ENCODE results near the gene TCF12.

TCF12 gene

GRCh38 chr15:57296473-57297162, 378.2 kb downstream of the TCF12 start:
- no peak overlapping the region for H3K9ac ChIP-seq

GRCh38 chr15:57297163-57297593, 378.7 kb downstream of the TCF12 start:
- Histone ChIP-seq H3K4me2 (ENCODE audit: low read length) (no peak overlapping the region), H3K9me3 (ENCODE audit: control insufficient read depth, low read length) (no peaks in the 10 kb centered on the region), H2AFZ (no peak overlapping the region), H3K4me3 (ENCODE audit: low read depth, low read length) (no peak overlapping the region), H3K36me3 (ENCODE audit: control insufficient read depth, insufficient read depth, low read length) (no peaks in the 10 kb centered on the region), H3K9ac (no peak overlapping the region), H3K27me3 (ENCODE audit: control insufficient read depth, insufficient read depth, low read length) (no peaks in the 10 kb centered on the region), H3K27ac (no peak overlapping the region), H3K4me1 (peaks cover 5% of the 10 kb centered on the region), H3K79me2 (no peaks in the 10 kb centered on the region)
- no peak for TF ChIP-seq CTCF (IDR thresholded peaks at IDR 0.05)

More at GRCh38 chr15:57296473-57297162, 378.2 kb downstream of the TCF12 start:
- Histone ChIP-seq H3K4me1 (peaks cover 5% of the 10 kb centered on the region), H3K4me2 (ENCODE audit: low read length) (no peak overlapping the region), H3K27me3 (ENCODE audit: control insufficient read depth, insufficient read depth, low read length) (no peaks in the 10 kb centered on the region), H3K4me3 (ENCODE audit: low read depth, low read length) (no peak overlapping the region), H3K79me2 (no peaks in the 10 kb centered on the region), H3K36me3 (ENCODE audit: control insufficient read depth, insufficient read depth, low read length) (no peaks in the 10 kb centered on the region), H3K27ac (no peak overlapping the region), H2AFZ (no peak overlapping the region), H3K9me3 (ENCODE audit: control insufficient read depth, low read length) (no peaks in the 10 kb centered on the region)
- TF ChIP-seq CTCF (IDR thresholded peaks at IDR 0.05), result no peak

- H3K4me3 ChIP-seq (ENCODE audit: low read depth, low read length), result no peak overlapping the region
- no peaks in the 10 kb centered on the region for H3K79me2 ChIP-seq
- no peak overlapping the region for H3K9ac ChIP-seq
- no peaks in the 10 kb centered on the region for H3K9me3 ChIP-seq (ENCODE audit: control insufficient read depth, low read length)
- no peaks in the 10 kb centered on the region for H3K36me3 ChIP-seq (ENCODE audit: control insufficient read depth, insufficient read depth, low read length)
- no peaks in the 10 kb centered on the region for H3K27me3 ChIP-seq (ENCODE audit: control insufficient read depth, insufficient read depth, low read length)
- peaks cover 5% of the 10 kb centered on the region for H3K4me1 ChIP-seq
- no peak overlapping the region for H3K4me2 ChIP-seq (ENCODE audit: low read length)
- no peak for TF ChIP-seq CTCF (IDR thresholded peaks at IDR 0.05)
- H2AFZ ChIP-seq, result no peak overlapping the region
- H3K27ac ChIP-seq, result no peak overlapping the region
Observed at GRCh38 chr15:57297630-57298029, 379.2 kb downstream of the TCF12 start.

GRCh38 chr15:57298204-57298603, 379.8 kb downstream of the TCF12 start:
- H3K27ac ChIP-seq, result no peak overlapping the region
- H3K4me3 ChIP-seq (ENCODE audit: low read depth, low read length), result no peak overlapping the region
- H3K9ac ChIP-seq, result no peak overlapping the region
- H3K36me3 ChIP-seq (ENCODE audit: control insufficient read depth, insufficient read depth, low read length), result no peaks in the 10 kb centered on the region
- no peaks in the 10 kb centered on the region for H3K9me3 ChIP-seq (ENCODE audit: control insufficient read depth, low read length)
- H3K27me3 ChIP-seq (ENCODE audit: control insufficient read depth, insufficient read depth, low read length), result no peaks in the 10 kb centered on the region
- H3K79me2 ChIP-seq, result no peaks in the 10 kb centered on the region
- H3K4me2 ChIP-seq (ENCODE audit: low read length), result no peak overlapping the region
- no peak for TF ChIP-seq CTCF (IDR thresholded peaks at IDR 0.05)
- H3K4me1 ChIP-seq, result peaks cover 5% of the 10 kb centered on the region
- no peak overlapping the region for H2AFZ ChIP-seq
